ENCODE measurements around the gene GLT1D1. TPM values are rescaled to one million over a fixed set of nuclear protein-coding genes. Genes with fewer than 3 reads are reported as not detected.
A peak's percentile ranks its signal among the peaks of the same experiment; 100 is the strongest.

GLT1D1 gene
- polyA plus RNA-seq, 1 of the 3 experiments (the other 2 are of a cell fraction), result 0.05 TPM

DNA sequence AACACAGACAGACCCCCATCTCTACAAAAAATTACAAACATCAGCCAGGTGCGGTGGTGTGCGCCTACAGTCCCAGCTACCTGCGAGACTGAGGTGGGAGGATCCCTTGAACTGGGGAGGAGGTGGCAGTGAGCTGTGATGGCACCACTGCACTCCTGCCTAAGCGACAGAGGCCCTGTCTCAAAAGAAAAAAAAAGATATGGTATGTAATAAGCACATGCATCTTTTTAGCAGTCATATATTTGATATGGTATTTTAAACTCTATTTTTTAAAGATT is 36.7 kb upstream of the GLT1D1 start:
- ChIA-PET POLR2A (no interaction called here), CTCF (no interaction called here)
- no peaks in the 10 kb centered on the region for H3K9me3 ChIP-seq
- TF ChIP-seq FOSL2 (IDR thresholded peaks at IDR 0.05; ENCODE audit: borderline replicate concordance, low read depth) (no peak), NRF1 (IDR thresholded peaks at IDR 0.05; ENCODE audit: low read depth, low read length) (no peak), GABPA (IDR thresholded peaks at IDR 0.05; ENCODE audit: low read depth) (no peak), RXRA (IDR thresholded peaks at IDR 0.05; ENCODE audit: borderline replicate concordance, low read depth) (no peak), EP300 (IDR thresholded peaks at IDR 0.05; ENCODE audit: borderline replicate concordance in 1 of 2, low read depth in 1 of 2, low read length in 1 of 2) (no peak)
- peaks cover 43% of the 10 kb centered on the region for H4K20me1 ChIP-seq (ENCODE audit: insufficient read depth)
- H3K4me3 ChIP-seq (ENCODE audit: low read depth in 2 of 2, low read length in 1 of 2), result no peak overlapping the region
- H3F3A ChIP-seq (replicated peaks; ENCODE audit: insufficient read depth), result no peaks in the 10 kb centered on the region
- H3K79me2 ChIP-seq (ENCODE audit: insufficient read depth), result peaks cover 98% of the 10 kb centered on the region
- no peak overlapping the region for H3K4me2 ChIP-seq
- H3K4me1 ChIP-seq (ENCODE audit: control insufficient read depth in 1 of 2, insufficient read depth in 2 of 2, low read depth in 1 of 2, low read length in 1 of 2), result peaks cover 6 to 7% of the 10 kb centered on the region in 2 experiments; a peak in 2 of 4 replicates
- no peak overlapping the region for H3K9ac ChIP-seq
- H3K27ac ChIP-seq (ENCODE audit: low read depth in 2 of 2, low read length in 1 of 2), result no peak overlapping the region
- H3K9me2 ChIP-seq, result no peaks in the 10 kb centered on the region
- no peak overlapping the region for H2AFZ ChIP-seq (ENCODE audit: low read depth)
- H3K27me3 ChIP-seq (ENCODE audit: insufficient read depth), result no peaks in the 10 kb centered on the region
- peaks cover 23 to 27% of the 10 kb centered on the region in 2 experiments for H3K36me3 ChIP-seq (replicated peaks in 1 of 2; ENCODE audit: control insufficient read depth in 1 of 2, insufficient read depth in 2 of 2, low read length in 1 of 2)
- no peak for DNase-seq
- 100% methylated on average over 4 of the region's 4 CpGs for WGBS (ENCODE audit: low lambda C conversion rate)

DNA sequence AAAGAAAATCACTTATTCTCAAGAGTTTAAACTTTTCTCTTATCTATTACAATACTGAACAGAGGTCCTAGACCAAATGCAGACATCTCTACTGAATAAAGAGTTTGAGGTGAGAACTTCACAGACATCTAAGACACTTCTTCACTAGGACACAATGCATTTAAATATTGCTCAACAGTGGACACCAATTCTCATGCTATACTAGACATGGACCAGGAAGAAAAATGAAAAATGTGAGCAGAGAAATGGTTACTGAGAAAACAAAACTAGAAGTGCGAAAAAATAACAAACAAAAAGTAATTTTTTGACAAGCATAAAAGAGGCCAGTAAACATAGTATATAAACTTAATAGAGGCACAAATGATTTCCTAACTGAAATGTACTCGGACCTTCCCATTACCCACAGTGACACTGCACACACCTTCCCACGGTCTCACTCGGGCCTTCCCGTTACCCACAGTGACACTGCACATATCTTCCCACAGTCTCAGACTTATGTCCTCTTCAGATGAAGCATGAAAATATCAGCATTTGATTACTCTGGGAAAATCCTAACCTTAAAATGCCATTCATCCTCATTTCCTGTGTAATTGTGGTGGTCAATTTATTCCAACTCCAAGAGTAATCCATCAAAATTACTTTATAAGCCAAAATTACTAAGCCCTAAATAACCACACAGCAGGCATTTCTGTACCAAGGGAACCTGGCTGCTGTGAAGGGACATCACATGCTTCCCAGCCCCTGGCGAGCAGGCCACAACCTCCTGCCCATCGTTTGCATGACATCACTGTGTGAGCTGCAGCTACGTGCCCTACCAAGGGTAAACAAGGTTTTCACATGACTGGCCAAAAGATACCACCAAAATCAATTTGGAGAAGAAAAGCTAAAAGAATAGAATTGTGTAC is 35.9 kb upstream of the GLT1D1 start:
- WGBS (ENCODE audit: low lambda C conversion rate), result 73% methylated on average over 8 of the region's 8 CpGs
- no peak overlapping the region for H3K9ac ChIP-seq
- no peaks in the 10 kb centered on the region for H3K27me3 ChIP-seq (ENCODE audit: insufficient read depth)
- no peaks in the 10 kb centered on the region for H3F3A ChIP-seq (replicated peaks; ENCODE audit: insufficient read depth)
- peaks cover 9 to 13% of the 10 kb centered on the region in 2 experiments; a peak in 2 of 4 replicates for H3K4me1 ChIP-seq (ENCODE audit: control insufficient read depth in 1 of 2, insufficient read depth in 2 of 2, low read depth in 1 of 2, low read length in 1 of 2)
- no peaks in the 10 kb centered on the region for H3K9me2 ChIP-seq
- H3K4me3 ChIP-seq (ENCODE audit: low read depth in 2 of 2, low read length in 1 of 2), result no peak overlapping the region
- peaks cover 48% of the 10 kb centered on the region for H4K20me1 ChIP-seq (ENCODE audit: insufficient read depth)
- no peaks in the 10 kb centered on the region for H3K9me3 ChIP-seq
- peaks cover 23 to 24% of the 10 kb centered on the region in 2 experiments for H3K36me3 ChIP-seq (replicated peaks in 1 of 2; ENCODE audit: control insufficient read depth in 1 of 2, insufficient read depth in 2 of 2, low read length in 1 of 2)
- H3K79me2 ChIP-seq (ENCODE audit: insufficient read depth), result peaks cover 98% of the 10 kb centered on the region
- no peak overlapping the region for H2AFZ ChIP-seq (ENCODE audit: low read depth)
- DNase-seq, result peak; percentile 46
- ChIA-PET POLR2A (no interaction called here), CTCF (no interaction called here)
- H3K4me2 ChIP-seq, result no peak overlapping the region
- H3K27ac ChIP-seq (ENCODE audit: low read depth in 2 of 2, low read length in 1 of 2), result peak overlapping the region in 1 of 2 experiments; percentile 51; a peak in 2 of 4 replicates
- TF ChIP-seq RAD21 (IDR thresholded peaks at IDR 0.05; ENCODE audit: low read length) (no peak), MEF2A (IDR thresholded peaks at IDR 0.05; ENCODE audit: borderline replicate concordance, low read depth) (no peak), FOXM1 (IDR thresholded peaks at IDR 0.05; ENCODE audit: low read depth) (no peak), POLR2AphosphoS5 (IDR thresholded peaks at IDR 0.05; ENCODE audit: low read depth, low read length) (no peak), TCF12 (IDR thresholded peaks at IDR 0.05) (no peak), RFX5 (IDR thresholded peaks at IDR 0.05; ENCODE audit: low read length) (no peak), RXRA (IDR thresholded peaks at IDR 0.05; ENCODE audit: borderline replicate concordance, low read depth) (no peak), TEAD4 (IDR thresholded peaks at IDR 0.05; ENCODE audit: borderline replicate concordance, insufficient read depth) (no peak)
- TF ChIP-seq, protein P1, sequence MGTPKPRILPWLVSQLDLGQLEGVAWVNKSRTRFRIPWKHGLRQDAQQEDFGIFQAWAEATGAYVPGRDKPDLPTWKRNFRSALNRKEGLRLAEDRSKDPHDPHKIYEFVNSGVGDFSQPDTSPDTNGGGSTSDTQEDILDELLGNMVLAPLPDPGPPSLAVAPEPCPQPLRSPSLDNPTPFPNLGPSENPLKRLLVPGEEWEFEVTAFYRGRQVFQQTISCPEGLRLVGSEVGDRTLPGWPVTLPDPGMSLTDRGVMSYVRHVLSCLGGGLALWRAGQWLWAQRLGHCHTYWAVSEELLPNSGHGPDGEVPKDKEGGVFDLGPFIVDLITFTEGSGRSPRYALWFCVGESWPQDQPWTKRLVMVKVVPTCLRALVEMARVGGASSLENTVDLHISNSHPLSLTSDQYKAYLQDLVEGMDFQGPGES (IDR thresholded peaks at IDR 0.05; ENCODE audit: low read depth, low read length), result no peak
- TF ChIP-seq, protein P2, sequence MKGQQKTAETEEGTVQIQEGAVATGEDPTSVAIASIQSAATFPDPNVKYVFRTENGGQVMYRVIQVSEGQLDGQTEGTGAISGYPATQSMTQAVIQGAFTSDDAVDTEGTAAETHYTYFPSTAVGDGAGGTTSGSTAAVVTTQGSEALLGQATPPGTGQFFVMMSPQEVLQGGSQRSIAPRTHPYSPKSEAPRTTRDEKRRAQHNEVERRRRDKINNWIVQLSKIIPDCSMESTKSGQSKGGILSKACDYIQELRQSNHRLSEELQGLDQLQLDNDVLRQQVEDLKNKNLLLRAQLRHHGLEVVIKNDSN (IDR thresholded peaks at IDR 0.05; ENCODE audit: borderline replicate concordance, low read depth), result no peak
- TF ChIP-seq, protein P3, sequence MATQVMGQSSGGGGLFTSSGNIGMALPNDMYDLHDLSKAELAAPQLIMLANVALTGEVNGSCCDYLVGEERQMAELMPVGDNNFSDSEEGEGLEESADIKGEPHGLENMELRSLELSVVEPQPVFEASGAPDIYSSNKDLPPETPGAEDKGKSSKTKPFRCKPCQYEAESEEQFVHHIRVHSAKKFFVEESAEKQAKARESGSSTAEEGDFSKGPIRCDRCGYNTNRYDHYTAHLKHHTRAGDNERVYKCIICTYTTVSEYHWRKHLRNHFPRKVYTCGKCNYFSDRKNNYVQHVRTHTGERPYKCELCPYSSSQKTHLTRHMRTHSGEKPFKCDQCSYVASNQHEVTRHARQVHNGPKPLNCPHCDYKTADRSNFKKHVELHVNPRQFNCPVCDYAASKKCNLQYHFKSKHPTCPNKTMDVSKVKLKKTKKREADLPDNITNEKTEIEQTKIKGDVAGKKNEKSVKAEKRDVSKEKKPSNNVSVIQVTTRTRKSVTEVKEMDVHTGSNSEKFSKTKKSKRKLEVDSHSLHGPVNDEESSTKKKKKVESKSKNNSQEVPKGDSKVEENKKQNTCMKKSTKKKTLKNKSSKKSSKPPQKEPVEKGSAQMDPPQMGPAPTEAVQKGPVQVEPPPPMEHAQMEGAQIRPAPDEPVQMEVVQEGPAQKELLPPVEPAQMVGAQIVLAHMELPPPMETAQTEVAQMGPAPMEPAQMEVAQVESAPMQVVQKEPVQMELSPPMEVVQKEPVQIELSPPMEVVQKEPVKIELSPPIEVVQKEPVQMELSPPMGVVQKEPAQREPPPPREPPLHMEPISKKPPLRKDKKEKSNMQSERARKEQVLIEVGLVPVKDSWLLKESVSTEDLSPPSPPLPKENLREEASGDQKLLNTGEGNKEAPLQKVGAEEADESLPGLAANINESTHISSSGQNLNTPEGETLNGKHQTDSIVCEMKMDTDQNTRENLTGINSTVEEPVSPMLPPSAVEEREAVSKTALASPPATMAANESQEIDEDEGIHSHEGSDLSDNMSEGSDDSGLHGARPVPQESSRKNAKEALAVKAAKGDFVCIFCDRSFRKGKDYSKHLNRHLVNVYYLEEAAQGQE (IDR thresholded peaks at IDR 0.05; ENCODE audit: low read depth, low read length), result no peak
- TF ChIP-seq, protein P4, sequence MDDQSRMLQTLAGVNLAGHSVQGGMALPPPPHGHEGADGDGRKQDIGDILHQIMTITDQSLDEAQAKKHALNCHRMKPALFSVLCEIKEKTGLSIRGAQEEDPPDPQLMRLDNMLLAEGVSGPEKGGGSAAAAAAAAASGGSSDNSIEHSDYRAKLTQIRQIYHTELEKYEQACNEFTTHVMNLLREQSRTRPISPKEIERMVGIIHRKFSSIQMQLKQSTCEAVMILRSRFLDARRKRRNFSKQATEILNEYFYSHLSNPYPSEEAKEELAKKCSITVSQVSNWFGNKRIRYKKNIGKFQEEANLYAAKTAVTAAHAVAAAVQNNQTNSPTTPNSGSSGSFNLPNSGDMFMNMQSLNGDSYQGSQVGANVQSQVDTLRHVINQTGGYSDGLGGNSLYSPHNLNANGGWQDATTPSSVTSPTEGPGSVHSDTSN (IDR thresholded peaks at IDR 0.05), result no peak
- TF ChIP-seq, protein P5, sequence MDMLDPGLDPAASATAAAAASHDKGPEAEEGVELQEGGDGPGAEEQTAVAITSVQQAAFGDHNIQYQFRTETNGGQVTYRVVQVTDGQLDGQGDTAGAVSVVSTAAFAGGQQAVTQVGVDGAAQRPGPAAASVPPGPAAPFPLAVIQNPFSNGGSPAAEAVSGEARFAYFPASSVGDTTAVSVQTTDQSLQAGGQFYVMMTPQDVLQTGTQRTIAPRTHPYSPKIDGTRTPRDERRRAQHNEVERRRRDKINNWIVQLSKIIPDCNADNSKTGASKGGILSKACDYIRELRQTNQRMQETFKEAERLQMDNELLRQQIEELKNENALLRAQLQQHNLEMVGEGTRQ (IDR thresholded peaks at IDR 0.05; ENCODE audit: borderline replicate concordance, low read depth, low read length), result no peak
